ENCODE results near the gene SUSD3. TPM values are rescaled to one million over a fixed set of nuclear protein-coding genes. Genes with fewer than 3 reads are reported as not detected.
A peak's percentile ranks its signal among the peaks of the same experiment; 100 is the strongest.

Gene SUSD3
- total and polyA plus RNA-seq, 2 of the 8 experiments (the other 6 are each of a cell fraction or from before 2014, with no cell fraction given) = 5.5 to 35.4 TPM

DNA sequence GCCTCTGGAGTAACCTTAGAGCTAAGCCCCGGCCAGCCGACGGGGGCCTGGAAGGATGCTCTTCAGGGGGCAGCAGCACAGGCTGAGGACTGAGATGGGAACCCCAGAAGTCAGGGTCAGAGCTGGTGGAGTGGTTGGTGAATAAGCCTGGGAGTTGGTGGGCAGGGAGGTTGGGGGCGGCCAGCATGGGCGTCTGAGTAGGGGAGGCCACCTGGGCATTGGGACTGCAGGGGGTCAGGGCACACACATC lies 61.1 kb downstream of the SUSD3 start:
- ChIA-PET CTCF (ENCODE audit: partially characterized antibody) (interaction anchor here (0.7 to 8.5 kb wide), 16 partner anchors 8 to 192 kb away, joined by 3 to 96 read pairs (median 4); no protein-coding TSS in a partner anchor), POLR2A (ENCODE audit: partially characterized antibody) (interaction anchor here (0.7 to 2.0 kb wide), 6 partner anchors 8 to 16 kb away, joined by 3 to 6 read pairs (median 4); partner anchors contain the start of gene NINJ1)
- no peaks in the 10 kb centered on the region; a peak in 1 of 7 replicates for H3K27me3 ChIP-seq (replicated peaks in 1 of 4; ENCODE audit: control insufficient read depth in 3 of 4, extremely low read depth in 1 of 4, insufficient read depth in 3 of 4, low read length in 3 of 4)
- H3K4me2 ChIP-seq (ENCODE audit: insufficient read depth in 1 of 2, low read depth in 2 of 2, low read length in 2 of 2) = no peak overlapping the region
- H2AK5ac ChIP-seq (ENCODE audit: low read depth, low read length) = no peak overlapping the region
- H3K79me1 ChIP-seq (ENCODE audit: low read depth, low read length) = no peaks in the 10 kb centered on the region; the same call in 1 of the 2 replicates
- no peak overlapping the region for H2BK5ac ChIP-seq (ENCODE audit: low read depth, low read length)
- H3K9ac ChIP-seq (replicated peaks in 1 of 4; ENCODE audit: extremely low read depth in 1 of 4, low read depth in 3 of 4, low read length in 3 of 4) = no peak overlapping the region
- no peak overlapping the region for H2BK15ac ChIP-seq (ENCODE audit: low read length)
- H3K56ac ChIP-seq (replicated peaks; ENCODE audit: insufficient read length, low read depth, low read length) = no peak overlapping the region
- 0 out of 2 replicates have a peak overlapping the region, but pooled peaks have one; percentile 76 for H4K8ac ChIP-seq (ENCODE audit: extremely low read depth, insufficient read depth, low read length)
- H2BK20ac ChIP-seq (ENCODE audit: low read length) = no peak overlapping the region
- H3K4ac ChIP-seq (replicated peaks; ENCODE audit: insufficient read length, low read depth, low read length) = no peak overlapping the region
- no peak overlapping the region for H3K23ac ChIP-seq (ENCODE audit: insufficient read length)
- peaks cover 0 to 11% of the 10 kb centered on the region in 2 experiments for H4K20me1 ChIP-seq (replicated peaks in 1 of 2; ENCODE audit: control insufficient read depth in 1 of 2, insufficient read depth in 2 of 2, low read length in 2 of 2)
- FAIRE-seq (no peak), DNase-seq (ENCODE audit: low read depth in 1 of 2, low spot score in 2 of 2) (no peak)
- no peaks in the 10 kb centered on the region for H3K9me3 ChIP-seq (ENCODE audit: insufficient read depth in 2 of 2, low read depth in 1 of 2, low read length in 1 of 2)
- TF ChIP-seq SRF (IDR thresholded peaks at IDR 0.05; ENCODE audit: low read depth, low read length) (no peak), JUND (IDR thresholded peaks at IDR 0.05; ENCODE audit: low read length) (no peak), TCF12 (IDR thresholded peaks at IDR 0.05; ENCODE audit: low read depth, low read length) (no peak), NANOG (IDR thresholded peaks at IDR 0.05; ENCODE audit: insufficient read depth, low read depth, low read length, poor library complexity, severe bottlenecking) (no peak), RAD21 (IDR thresholded peaks at IDR 0.05 in 1 of 2, conservative IDR thresholded peaks at IDR 0.05 in 1 of 2; ENCODE audit: low read depth in 2 of 2, low read length in 2 of 2) (no peak), CHD1 (IDR thresholded peaks at IDR 0.05; ENCODE audit: low read depth, low read length) (no peak), CBX8 (IDR thresholded peaks at IDR 0.05; ENCODE audit: borderline replicate concordance, low read depth, low read length) (no peak)
- no peak overlapping the region for H4K5ac ChIP-seq (ENCODE audit: insufficient read length, low read depth, low read length)
- no peaks in the 10 kb centered on the region for H3K79me2 ChIP-seq (ENCODE audit: control insufficient read depth in 1 of 2, insufficient read depth in 2 of 2, low read length in 2 of 2)
- no peak overlapping the region for H3K18ac ChIP-seq (ENCODE audit: extremely low read depth, low read length)
- peaks cover 0 to 12% (median 8%) of the 10 kb centered on the region in 4 experiments; a peak in 6 of 7 replicates for H3K4me1 ChIP-seq (replicated peaks in 1 of 4; ENCODE audit: control insufficient read depth in 3 of 4, insufficient read depth in 4 of 4, low read length in 3 of 4)
- H2BK12ac ChIP-seq (ENCODE audit: low read depth, low read length) = no peak overlapping the region
- peaks cover 0 to 1% (median 0%) of the 10 kb centered on the region in 4 experiments; a peak in 1 of 8 replicates for H3K36me3 ChIP-seq (ENCODE audit: control insufficient read depth in 2 of 4, insufficient read depth in 4 of 4, low read length in 3 of 4)
- H3K14ac ChIP-seq (ENCODE audit: insufficient read length) = no peak overlapping the region
- H3K27ac ChIP-seq (ENCODE audit: low read depth, low read length) = no peak overlapping the region
- H3K23me2 ChIP-seq (ENCODE audit: low read depth, low read length) = peaks cover 3% of the 10 kb centered on the region; the same call in 1 of the 2 replicates
- H4K91ac ChIP-seq (replicated peaks; ENCODE audit: insufficient read length, low read length) = no peak overlapping the region
- WGBS, 2 experiments (ENCODE audit: extremely low coverage in 1 of 2, insufficient coverage in 1 of 2, insufficient read length in 1 of 2, insufficient replicate concordance in 2 of 2, low coverage in 1 of 2, low lambda C conversion rate in 2 of 2, missing lambda C conversion rate in 1 of 2) = 86% methylated on average over 5 of the region's 5 CpGs; no CpG with 5 or more reads in 1 of the 2 experiments
- H2AFZ ChIP-seq (ENCODE audit: low read length) = no peak overlapping the region
- no peak overlapping the region for H3K4me3 ChIP-seq (ENCODE audit: extremely low read depth in 1 of 4, insufficient read depth in 2 of 4, low read depth in 3 of 4, low read length in 4 of 4)
- no peak overlapping the region for H2BK120ac ChIP-seq (replicated peaks; ENCODE audit: low read depth, low read length)

Data from H1 (cell line).